ENCODE measurements around the gene CDH23.

Gene CDH23

DNA sequence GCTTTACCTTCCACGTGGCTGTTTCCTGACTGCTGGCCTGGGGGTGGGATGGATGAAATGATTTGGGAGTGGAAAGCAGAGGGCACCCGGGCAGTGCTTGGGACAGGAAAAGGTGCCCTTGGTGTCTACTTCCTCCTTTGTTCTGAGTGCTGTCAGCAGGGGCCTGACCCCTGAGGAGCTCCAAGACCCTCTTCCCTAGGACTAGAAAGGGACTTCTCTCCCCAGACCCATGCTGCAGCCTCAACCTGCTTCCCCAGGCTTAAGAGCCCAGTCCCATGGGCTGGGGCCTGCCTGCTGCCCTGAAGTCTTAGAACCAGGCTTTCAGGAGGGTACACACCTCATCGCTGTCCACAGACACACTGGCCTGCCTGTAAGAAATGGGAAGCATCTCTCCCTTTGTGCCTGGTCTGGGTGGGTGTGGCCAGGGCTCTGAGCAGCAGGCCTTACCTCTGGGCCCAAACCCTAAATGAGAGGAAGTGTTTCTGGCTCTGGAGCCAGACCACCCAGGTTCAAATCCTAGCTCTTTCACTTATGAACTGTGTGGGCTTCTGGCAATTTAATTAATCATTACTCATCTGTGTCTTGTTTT, 12.9 kb downstream of the CDH23 start:
- Mint-ChIP-seq H3K9me3 (peaks cover 13% of the 10 kb centered on the region), H3K27ac (no peak overlapping the region), H3K4me1 (peaks cover 14% of the 10 kb centered on the region), H3K36me3 (ENCODE audit: low read depth) (no peaks in the 10 kb centered on the region), H3K4me3 (no peak overlapping the region), H3K27me3 (ENCODE audit: low read depth, poor library complexity) (peaks cover 7% of the 10 kb centered on the region)
- no peak for DNase-seq
- TF ChIP-seq, protein P1, sequence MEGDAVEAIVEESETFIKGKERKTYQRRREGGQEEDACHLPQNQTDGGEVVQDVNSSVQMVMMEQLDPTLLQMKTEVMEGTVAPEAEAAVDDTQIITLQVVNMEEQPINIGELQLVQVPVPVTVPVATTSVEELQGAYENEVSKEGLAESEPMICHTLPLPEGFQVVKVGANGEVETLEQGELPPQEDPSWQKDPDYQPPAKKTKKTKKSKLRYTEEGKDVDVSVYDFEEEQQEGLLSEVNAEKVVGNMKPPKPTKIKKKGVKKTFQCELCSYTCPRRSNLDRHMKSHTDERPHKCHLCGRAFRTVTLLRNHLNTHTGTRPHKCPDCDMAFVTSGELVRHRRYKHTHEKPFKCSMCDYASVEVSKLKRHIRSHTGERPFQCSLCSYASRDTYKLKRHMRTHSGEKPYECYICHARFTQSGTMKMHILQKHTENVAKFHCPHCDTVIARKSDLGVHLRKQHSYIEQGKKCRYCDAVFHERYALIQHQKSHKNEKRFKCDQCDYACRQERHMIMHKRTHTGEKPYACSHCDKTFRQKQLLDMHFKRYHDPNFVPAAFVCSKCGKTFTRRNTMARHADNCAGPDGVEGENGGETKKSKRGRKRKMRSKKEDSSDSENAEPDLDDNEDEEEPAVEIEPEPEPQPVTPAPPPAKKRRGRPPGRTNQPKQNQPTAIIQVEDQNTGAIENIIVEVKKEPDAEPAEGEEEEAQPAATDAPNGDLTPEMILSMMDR (IDR thresholded peaks at IDR 0.05), result no peak

DNA sequence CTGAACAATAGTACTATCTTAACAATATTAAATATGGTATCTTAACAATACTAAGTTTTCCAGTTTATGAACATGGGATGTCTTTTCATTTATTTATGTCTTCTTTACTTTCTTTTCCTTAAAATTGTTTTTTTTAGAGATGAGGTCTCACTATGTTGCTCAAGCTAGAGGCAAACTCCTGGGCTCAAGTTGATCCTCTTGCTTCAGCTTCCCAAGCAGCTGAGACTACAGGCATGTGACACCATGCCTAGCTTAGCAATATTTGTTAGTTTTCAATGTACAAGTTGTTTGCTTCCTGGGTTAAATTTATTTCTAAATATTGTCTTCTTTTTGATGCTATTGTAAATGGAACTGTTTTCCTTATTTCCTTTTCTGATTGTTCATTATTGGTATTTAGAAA, 16.9 kb downstream of the CDH23 start:
- Mint-ChIP-seq H3K27me3 (ENCODE audit: low read depth, poor library complexity) (peaks cover 6% of the 10 kb centered on the region), H3K27ac (no peak overlapping the region), H3K4me1 (peaks cover 7% of the 10 kb centered on the region), H3K9me3 (peaks cover 13% of the 10 kb centered on the region), H3K4me3 (no peak overlapping the region), H3K36me3 (ENCODE audit: low read depth) (no peaks in the 10 kb centered on the region)
- DNase-seq, result no peak
- TF ChIP-seq, protein P1 (IDR thresholded peaks at IDR 0.05), result no peak

DNA sequence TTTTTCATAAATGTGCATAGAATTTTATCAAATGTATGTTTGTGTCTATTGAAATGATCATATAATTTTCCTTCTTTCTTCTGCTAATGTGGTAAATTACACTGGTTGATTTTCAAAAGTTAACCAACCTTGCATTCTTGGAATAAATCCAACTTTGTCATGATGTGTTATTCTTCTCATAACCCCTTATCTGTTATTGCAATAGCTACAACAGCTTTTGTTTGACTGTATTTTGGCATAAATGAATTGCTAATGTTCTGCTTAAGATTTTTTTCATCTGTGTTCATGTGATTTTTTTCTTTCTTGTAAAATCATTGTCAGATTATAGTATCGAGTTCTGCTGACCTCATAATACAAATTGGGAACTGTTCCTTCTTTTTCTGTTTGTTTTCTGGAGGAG, 17.6 kb downstream of the CDH23 start:
- Mint-ChIP-seq H3K4me1 (peaks cover under 1% of the 10 kb centered on the region), H3K4me3 (no peak overlapping the region), H3K9me3 (peaks cover 13% of the 10 kb centered on the region), H3K36me3 (ENCODE audit: low read depth) (no peaks in the 10 kb centered on the region), H3K27me3 (ENCODE audit: low read depth, poor library complexity) (peaks cover 6% of the 10 kb centered on the region), H3K27ac (no peak overlapping the region)
- TF ChIP-seq, protein P1 (IDR thresholded peaks at IDR 0.05), result no peak
- no peak for DNase-seq

DNA sequence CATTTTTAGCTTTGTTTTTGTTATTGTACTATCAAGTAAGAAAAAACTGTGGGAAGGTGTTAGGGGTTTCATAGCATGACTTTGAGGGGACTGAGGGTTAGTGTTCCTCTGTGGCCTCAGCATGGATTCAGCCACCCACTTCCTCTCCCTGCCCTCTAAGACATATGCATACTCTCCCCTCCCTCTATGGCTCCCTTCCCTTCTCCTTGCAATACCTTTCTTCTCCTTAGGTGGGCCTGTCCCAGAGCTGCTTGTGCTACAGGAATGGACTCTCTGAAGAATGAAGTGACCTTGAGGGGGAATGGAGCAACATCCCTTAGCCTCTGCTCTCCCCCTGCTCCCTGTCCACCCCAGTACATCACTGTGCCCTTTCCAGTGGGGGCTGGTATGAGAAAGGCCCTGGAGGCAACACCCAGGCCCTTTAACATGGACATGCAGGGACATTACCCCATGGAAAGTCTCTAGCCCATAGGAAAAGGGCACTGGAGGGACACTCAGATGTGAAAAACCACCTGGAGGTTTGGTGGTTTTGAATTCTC, 22.4 kb downstream of the CDH23 start:
- Mint-ChIP-seq H3K27me3 (ENCODE audit: low read depth, poor library complexity) (peaks cover 21% of the 10 kb centered on the region), H3K9me3 (no peaks in the 10 kb centered on the region), H3K4me3 (no peak overlapping the region), H3K27ac (no peak overlapping the region), H3K4me1 (no peaks in the 10 kb centered on the region), H3K36me3 (ENCODE audit: low read depth) (no peaks in the 10 kb centered on the region)
- TF ChIP-seq, protein P1 (IDR thresholded peaks at IDR 0.05), result no peak
- DNase-seq, result no peak

DNA sequence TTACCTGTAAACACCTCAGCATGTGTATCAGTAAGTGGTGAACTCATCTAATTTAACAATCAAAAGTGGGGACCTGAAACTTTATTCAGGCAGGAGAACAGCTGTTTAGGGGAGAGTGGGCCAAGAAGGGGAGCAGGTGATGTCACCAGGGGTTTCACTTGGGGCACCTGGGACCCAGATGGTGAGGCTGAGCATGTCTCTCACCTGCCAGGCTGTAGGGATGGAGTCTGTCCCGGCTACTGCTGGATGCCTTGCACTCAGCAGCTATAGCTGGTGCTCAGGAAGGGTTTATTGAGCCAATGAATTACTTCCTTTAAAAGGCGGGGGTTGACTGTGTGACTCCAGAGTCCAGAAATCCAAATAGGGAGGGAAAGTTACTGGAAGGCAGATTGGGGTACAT, 23.0 kb downstream of the CDH23 start:
- H3K4me1 Mint-ChIP-seq, result no peaks in the 10 kb centered on the region

More for the DNA sequence above, 23.0 kb downstream of the CDH23 start:
- H3K36me3 Mint-ChIP-seq (ENCODE audit: low read depth), result no peaks in the 10 kb centered on the region
- no peaks in the 10 kb centered on the region for H3K9me3 Mint-ChIP-seq
- H3K4me3 Mint-ChIP-seq, result no peak overlapping the region
- H3K27me3 Mint-ChIP-seq (ENCODE audit: low read depth, poor library complexity), result peaks cover 21% of the 10 kb centered on the region
- no peak overlapping the region for H3K27ac Mint-ChIP-seq
- TF ChIP-seq, protein P1 (IDR thresholded peaks at IDR 0.05), result no peak
- no peak for DNase-seq
